ENCODE results near the gene TBC1D21.

TBC1D21 gene

GRCh38 chr15:73858062-73858461 is 15.3 kb upstream of the TBC1D21 start:
- no peak for DNase-seq (ENCODE audit: low read depth, low spot score)

GRCh38 chr15:73862276-73862675 is 11.1 kb upstream of the TBC1D21 start:
- DNase-seq (ENCODE audit: low read depth, low spot score), result no peak

- DNase-seq (ENCODE audit: low read depth, low spot score), result no peak
These were observed 8.0 kb upstream of the TBC1D21 start for GRCh38 chr15:73865379-73865778.

GRCh38 chr15:73865904-73866303 is 7.5 kb upstream of the TBC1D21 start:
- DNase-seq (ENCODE audit: low read depth, low spot score), result no peak

GRCh38 chr15:73866481-73866880 is 6.9 kb upstream of the TBC1D21 start:
- no peak for DNase-seq (ENCODE audit: low read depth, low spot score)

GRCh38 chr15:73866881-73867410 is 6.4 kb upstream of the TBC1D21 start:
- DNase-seq (ENCODE audit: low read depth, low spot score), result no peak

GRCh38 chr15:73867426-73867825 is 5.9 kb upstream of the TBC1D21 start:
- no peak for DNase-seq (ENCODE audit: low read depth, low spot score)

- no peak for DNase-seq (ENCODE audit: low read depth, low spot score)
These were observed 5.4 kb upstream of the TBC1D21 start for GRCh38 chr15:73867956-73868355.

- no peak for DNase-seq (ENCODE audit: low read depth, low spot score)
These were observed 4.0 kb upstream of the TBC1D21 start for GRCh38 chr15:73869216-73869995.

- peak; percentile 18 for DNase-seq (ENCODE audit: low read depth, low spot score)
These were observed 2.5 kb upstream of the TBC1D21 start for GRCh38 chr15:73870700-73871408.

GRCh38 chr15:73872346-73872745 is 1.0 kb upstream of the TBC1D21 start:
- peak; percentile 35 for DNase-seq (ENCODE audit: low read depth, low spot score)

- peak; percentile 77 for DNase-seq (ENCODE audit: low read depth, low spot score)
These were observed 636 bp downstream of the TBC1D21 start for GRCh38 chr15:73873889-73874511.

- no peak for DNase-seq (ENCODE audit: low read depth, low spot score)
These were observed 6.1 kb downstream of the TBC1D21 start for GRCh38 chr15:73879426-73879825.

- DNase-seq (ENCODE audit: low read depth, low spot score), result no peak
These were observed 8.4 kb downstream of the TBC1D21 start for GRCh38 chr15:73881579-73882320.

GRCh38 chr15:73882761-73883419 is 9.5 kb downstream of the TBC1D21 start:
- DNase-seq (ENCODE audit: low read depth, low spot score), result no peak

GRCh38 chr15:73884159-73884558 is 10.8 kb downstream of the TBC1D21 start:
- no peak for DNase-seq (ENCODE audit: low read depth, low spot score)

- DNase-seq (ENCODE audit: low read depth, low spot score), result no peak
These were observed 12.8 kb downstream of the TBC1D21 start for GRCh38 chr15:73885954-73886700.

GRCh38 chr15:73886717-73887345 is 13.5 kb downstream of the TBC1D21 start:
- DNase-seq (ENCODE audit: low read depth, low spot score), result no peak

GRCh38 chr15:73887481-73887880 is 14.1 kb downstream of the TBC1D21 start:
- DNase-seq (ENCODE audit: low read depth, low spot score), result no peak
